Measurements from ENCODE around the gene BLM.

DNA sequence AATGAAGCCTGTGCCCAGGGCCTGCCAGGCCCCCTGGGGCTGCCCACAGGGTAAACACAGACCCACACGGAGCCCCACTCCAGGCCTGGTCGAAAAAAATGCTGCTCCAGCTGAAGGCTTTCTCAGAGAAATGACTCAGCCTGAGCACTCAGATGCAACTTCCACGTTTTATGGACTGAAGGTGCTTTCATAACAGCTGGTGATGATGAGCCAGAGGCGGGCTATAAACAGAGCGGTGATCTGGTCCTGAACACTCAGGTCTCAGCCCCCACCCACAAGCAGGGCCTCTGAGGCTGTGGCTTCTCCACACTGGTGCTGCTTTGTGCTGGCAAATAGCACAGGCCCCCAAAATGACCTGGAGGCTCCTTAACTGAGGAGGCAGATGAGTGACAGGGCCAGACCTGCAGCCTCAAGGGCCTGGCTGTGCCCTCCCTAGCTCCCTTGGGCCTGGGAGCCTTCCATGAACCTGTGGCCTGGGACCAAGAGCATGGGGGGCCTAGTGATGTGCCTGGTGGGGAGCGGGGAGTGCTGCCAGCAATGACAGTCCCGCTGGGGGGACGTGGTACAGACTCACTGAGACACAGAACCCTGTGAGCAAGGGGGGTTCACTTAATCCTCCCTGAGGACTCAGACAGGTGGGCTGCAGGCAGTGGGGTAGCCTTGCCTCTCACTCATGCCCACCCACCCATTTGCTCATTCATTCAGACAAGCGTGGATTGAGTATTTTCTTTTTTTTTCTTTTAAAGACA is 128.2 kb downstream of the BLM start:
- TF ChIP-seq, protein P1, sequence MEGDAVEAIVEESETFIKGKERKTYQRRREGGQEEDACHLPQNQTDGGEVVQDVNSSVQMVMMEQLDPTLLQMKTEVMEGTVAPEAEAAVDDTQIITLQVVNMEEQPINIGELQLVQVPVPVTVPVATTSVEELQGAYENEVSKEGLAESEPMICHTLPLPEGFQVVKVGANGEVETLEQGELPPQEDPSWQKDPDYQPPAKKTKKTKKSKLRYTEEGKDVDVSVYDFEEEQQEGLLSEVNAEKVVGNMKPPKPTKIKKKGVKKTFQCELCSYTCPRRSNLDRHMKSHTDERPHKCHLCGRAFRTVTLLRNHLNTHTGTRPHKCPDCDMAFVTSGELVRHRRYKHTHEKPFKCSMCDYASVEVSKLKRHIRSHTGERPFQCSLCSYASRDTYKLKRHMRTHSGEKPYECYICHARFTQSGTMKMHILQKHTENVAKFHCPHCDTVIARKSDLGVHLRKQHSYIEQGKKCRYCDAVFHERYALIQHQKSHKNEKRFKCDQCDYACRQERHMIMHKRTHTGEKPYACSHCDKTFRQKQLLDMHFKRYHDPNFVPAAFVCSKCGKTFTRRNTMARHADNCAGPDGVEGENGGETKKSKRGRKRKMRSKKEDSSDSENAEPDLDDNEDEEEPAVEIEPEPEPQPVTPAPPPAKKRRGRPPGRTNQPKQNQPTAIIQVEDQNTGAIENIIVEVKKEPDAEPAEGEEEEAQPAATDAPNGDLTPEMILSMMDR (IDR thresholded peaks at IDR 0.05) = no peak
- no peak for TF ChIP-seq ZFX (IDR thresholded peaks at IDR 0.05; ENCODE audit: borderline replicate concordance)

All from 22Rv1 (cell line).